ENCODE data around the gene OR4B1.

OR4B1 gene

GRCh38 chr11:48261600-48261999, 45.0 kb downstream of the OR4B1 start:
- no peak for DNase-seq (ENCODE audit: low read depth in 2 of 2)

GRCh38 chr11:48263423-48263911, 46.9 kb downstream of the OR4B1 start, which contains the start of gene OR4X1:
Gene OR4X1 (plus strand): TSS chr11:48263861. CDS start chr11:48263861, 0 bp downstream.
- DNase-seq (ENCODE audit: low read depth in 2 of 2), result no peak

Measured in stimulated activated CD4-positive, alpha-beta T cell treated with anti-CD3 and anti-CD28 coated beads, Interleukin-15, amount 100 ng/mL, for 48 hours (primary cell).